H1 (cell line): ENCODE measurements around the gene CLDN6. TPM values are rescaled to one million over a fixed set of nuclear protein-coding genes. Genes with fewer than 3 reads are reported as not detected.

Experiments used
- CTCF ChIA-PET: fragments of 300-600 bp; sonication (Branson Sonifier 250); formaldehyde crosslinking; loops from one replicate; lab custom pipeline; 2021; ENCODE audit not compliant: partially characterized antibody; lab: Charles Lee
- POLR2A ChIA-PET: fragments of 300-600 bp; sonication (Branson Sonifier 250); formaldehyde crosslinking; loops from one replicate; lab custom pipeline; 2021; ENCODE audit warnings: inconsistent platforms; ENCODE audit not compliant: partially characterized antibody; lab: Charles Lee
- DNase-seq, 2 experiments: peaks; one replicate each; pipeline versions ENCODE4 v3.0.0 to v3.0.0-alpha.2; 2010 to 2022; ENCODE audit warnings: low spot score in 2 of 2, low read depth in 1 of 2, mixed read lengths in 1 of 2
- FAIRE-seq: peaks from 2 replicates; lab custom pipeline; 2011; peaks lifted over from hg19 to GRCh38; lab: Jason Lieb, UNC
- H2AFZ ChIP-seq: 2 replicates; pipeline ENCODE4 v1.8.1; 2012; ENCODE audit warnings: low read length, inconsistent platforms
- H2AK5ac ChIP-seq: 2 replicates; pipeline ENCODE4 v1.6.1; 2013; ENCODE audit warnings: low read depth, low read length
- H2BK120ac ChIP-seq: replicated peaks from 2 replicates; pipeline ENCODE3; 2013; ENCODE audit warnings: low read depth, low read length, inconsistent platforms
- H2BK12ac ChIP-seq: 2 replicates; pipeline ENCODE4 v1.6.1; 2013; ENCODE audit warnings: low read depth, low read length
- H2BK15ac ChIP-seq: 2 replicates; pipeline ENCODE4 v1.6.1; 2013; ENCODE audit warnings: low read length
- H2BK20ac ChIP-seq: 2 replicates; pipeline ENCODE4 v1.6.1; 2013; ENCODE audit warnings: low read length
- H2BK5ac ChIP-seq: 2 replicates; pipeline ENCODE4 v1.6.1; 2013; ENCODE audit warnings: low read depth, low read length
- H3K14ac ChIP-seq: 2 replicates; pipeline ENCODE4 v1.6.1; 2013; ENCODE audit warnings: inconsistent platforms; ENCODE audit not compliant: insufficient read length
- H3K18ac ChIP-seq: 2 replicates; pipeline ENCODE4 v1.6.1; 2013; ENCODE audit warnings: low read length; ENCODE audit errors: extremely low read depth
- H3K23ac ChIP-seq: 2 replicates; pipeline ENCODE4 v1.6.1; 2013; ENCODE audit warnings: inconsistent platforms; ENCODE audit not compliant: insufficient read length
- H3K23me2 ChIP-seq: 2 replicates; pipeline ENCODE4 v1.6.1; 2013; ENCODE audit warnings: low read depth, low read length
- H3K27ac ChIP-seq: 2 replicates; pipeline ENCODE4 v1.6.1; 2011; ENCODE audit warnings: low read depth, low read length, inconsistent platforms
- H3K27me3 ChIP-seq, 4 experiments: replicated peaks in 1 of 4; 1 replicate in 1 of 4; 2 replicates in 3 of 4; pipeline versions ENCODE4 v1.6.1 to v1.8.1; 2011 to 2013; ENCODE audit warnings: low read length in 3 of 4, mild to moderate bottlenecking in 3 of 4, inconsistent platforms in 2 of 4, mixed read lengths in 2 of 4, moderate library complexity in 1 of 4; ENCODE audit not compliant: control insufficient read depth in 3 of 4, insufficient read depth in 3 of 4; ENCODE audit errors: extremely low read depth in 1 of 4
- H3K36me3 ChIP-seq, 4 experiments: 2 replicates each; pipeline versions ENCODE4 v1.6.1 to v1.8.1; 2011 to 2013; ENCODE audit warnings: mild to moderate bottlenecking in 4 of 4, low read length in 3 of 4, moderate library complexity in 2 of 4, control low read depth in 1 of 4, inconsistent platforms in 1 of 4; ENCODE audit not compliant: insufficient read depth in 4 of 4, control insufficient read depth in 2 of 4
- H3K4ac ChIP-seq: replicated peaks from 2 replicates; pipeline ENCODE3; 2013; ENCODE audit warnings: low read length, low read depth, mixed read lengths, inconsistent platforms; ENCODE audit not compliant: insufficient read length
- H3K4me1 ChIP-seq, 4 experiments: replicated peaks in 1 of 4; 1 replicate in 1 of 4; 2 replicates in 3 of 4; pipeline versions ENCODE4 v1.6.1 to v1.8.1; 2011 to 2013; ENCODE audit warnings: low read length in 3 of 4, inconsistent platforms in 2 of 4, mixed read lengths in 1 of 4; ENCODE audit not compliant: insufficient read depth in 4 of 4, control insufficient read depth in 3 of 4
- H3K4me2 ChIP-seq, 2 experiments: 2 replicates each; pipeline versions ENCODE4 v1.6.1 to v1.8.1; 2011 to 2013; ENCODE audit warnings: low read depth in 2 of 2, low read length in 2 of 2, control low read depth in 1 of 2, inconsistent platforms in 1 of 2, mild to moderate bottlenecking in 1 of 2; ENCODE audit not compliant: insufficient read depth in 1 of 2
- H3K4me3 ChIP-seq, 4 experiments: fragments of 200-600, 300-600 bp in 1 of 4; sonication (generic), shearing (Covaris generic), sonication (Bioruptor Twin) in 1 of 4; 2 replicates each; pipeline versions ENCODE4 v1.5.1 to v1.8.1; 2011 to 2016; ENCODE audit warnings: low read length in 4 of 4, low read depth in 3 of 4, control low read depth in 2 of 4, inconsistent platforms in 2 of 4, mild to moderate bottlenecking in 2 of 4, mixed read lengths in 1 of 4, moderate library complexity in 1 of 4; ENCODE audit not compliant: insufficient read depth in 2 of 4; ENCODE audit errors: extremely low read depth in 1 of 4
- H3K56ac ChIP-seq: replicated peaks from 2 replicates; pipeline ENCODE3; 2013; ENCODE audit warnings: low read depth, mild to moderate bottlenecking, mixed read lengths, low read length, inconsistent platforms; ENCODE audit not compliant: insufficient read length
- H3K79me1 ChIP-seq: 2 replicates; pipeline ENCODE4 v1.6.1; 2013; ENCODE audit warnings: low read depth, low read length, control low read depth
- H3K79me2 ChIP-seq, 2 experiments: 2 replicates each; pipeline versions ENCODE4 v1.6.1 to v1.8.1; 2012 to 2013; ENCODE audit warnings: low read length in 2 of 2, mild to moderate bottlenecking in 2 of 2, inconsistent platforms in 1 of 2; ENCODE audit not compliant: insufficient read depth in 2 of 2, control insufficient read depth in 1 of 2
- H3K9ac ChIP-seq, 4 experiments: replicated peaks in 1 of 4; 1 replicate in 1 of 4; 2 replicates in 3 of 4; pipeline versions ENCODE4 v1.6.1 to v1.8.1; 2011 to 2013; ENCODE audit warnings: low read depth in 3 of 4, low read length in 3 of 4, control low read depth in 2 of 4, mild to moderate bottlenecking in 2 of 4, moderate library complexity in 2 of 4, inconsistent platforms in 1 of 4; ENCODE audit errors: extremely low read depth in 1 of 4
- H3K9me3 ChIP-seq, 2 experiments: 2 replicates each; pipeline versions ENCODE4 v1.6.1 to v1.8.1; 2012 to 2013; ENCODE audit warnings: mild to moderate bottlenecking in 2 of 2, moderate library complexity in 2 of 2, control low read depth in 1 of 2, inconsistent platforms in 1 of 2, low read depth in 1 of 2, low read length in 1 of 2, mixed read lengths in 1 of 2; ENCODE audit not compliant: insufficient read depth in 2 of 2
- H4K20me1 ChIP-seq, 2 experiments: replicated peaks in 1 of 2; 2 replicates each; pipeline versions ENCODE3 to v1.8.1; 2011 to 2013; ENCODE audit warnings: inconsistent platforms in 2 of 2, low read length in 2 of 2, mild to moderate bottlenecking in 1 of 2; ENCODE audit not compliant: insufficient read depth in 2 of 2, control insufficient read depth in 1 of 2
- H4K5ac ChIP-seq: 2 replicates; pipeline ENCODE4 v1.6.1; 2013; ENCODE audit warnings: low read length, low read depth, mixed read lengths, inconsistent platforms; ENCODE audit not compliant: insufficient read length
- H4K8ac ChIP-seq: 2 replicates; pipeline ENCODE4 v1.8.0; 2013; ENCODE audit warnings: mild to moderate bottlenecking, moderate library complexity, low read length, inconsistent platforms; ENCODE audit not compliant: insufficient read depth; ENCODE audit errors: extremely low read depth
- H4K91ac ChIP-seq: replicated peaks from 2 replicates; pipeline ENCODE3; 2013; ENCODE audit warnings: low read length, mixed read lengths, inconsistent platforms; ENCODE audit not compliant: insufficient read length
- WGBS, 2 experiments: shearing (Covaris generic) in 1 of 2; methylation state at CpG; one replicate each; pipeline versions ENCODE4 v1.1.6 to v1.1.7; 2013 to 2015; ENCODE audit warnings: low lambda C conversion rate in 2 of 2, mixed read lengths in 2 of 2, inconsistent platforms in 1 of 2, low coverage in 1 of 2, missing lambda C conversion rate in 1 of 2; ENCODE audit not compliant: insufficient replicate concordance in 2 of 2, insufficient coverage in 1 of 2, insufficient read length in 1 of 2; ENCODE audit errors: extremely low coverage in 1 of 2, missing lambda C conversion rate in 1 of 2; 5-methylcytosine and 5-hydroxymethylcytosine counted together
- polyA plus RNA-seq, 7 experiments: library from polyadenylated mRNA; depleted of rRNA in 3 of 7; stranded (reverse) in 5 of 7; unstranded in 2 of 7; fragments of >200 nt in 5 of 7; fragments of 200-250 nt in 2 of 7; gene quantifications; 1 replicate in 5 of 7; 2 replicates in 1 of 7; 4 replicates in 1 of 7; pipeline versions ENCODE4 v1.2.1 to v1.2.3, GENCODE V29; 2011 to 2013; ENCODE audit warnings: missing spikeins in 2 of 7, mixed read lengths in 2 of 7
- total RNA-seq: library from RNA; stranded (reverse); fragmentation: NEBNext Ultra II Directional; extraction: Animal tissue kit (Norgen Biotek cat#: 25700); gene quantifications from 2 replicates; pipeline ENCODE4 v1.2.1, GENCODE V29; 2021

Gene CLDN6
- total and polyA plus RNA-seq, 2 of the 8 experiments (the other 6 are each of a cell fraction or from before 2014, with no cell fraction given), result 747 to 1,115 TPM

- DNase-seq (no peak), FAIRE-seq (no peak)
- Histone ChIP-seq H3K79me1 (0 out of 2 replicates have a peak, but pooled peaks cover 2% of the 10 kb centered on the region), H4K20me1 (peaks cover 9 to 24% of the 10 kb centered on the region in 2 experiments), H3K4ac (no peak overlapping the region), H2AFZ (no peak overlapping the region), H3K4me3 (no peak overlapping the region), H3K36me3 (peaks cover 0 to 2% (median 0%) of the 10 kb centered on the region in 4 experiments; a peak in 2 of 8 replicates), H3K9ac (no peak overlapping the region), H3K14ac (no peak overlapping the region), H2BK5ac (no peak overlapping the region), H3K23ac (no peak overlapping the region), H4K8ac (no peak overlapping the region), H3K4me2 (no peak overlapping the region), H3K4me1 (peaks cover 0 to 14% (median 9%) of the 10 kb centered on the region in 4 experiments; a peak in 6 of 7 replicates), H4K5ac (no peak overlapping the region), H3K18ac (no peak overlapping the region), H2BK20ac (no peak overlapping the region), H2BK120ac (no peak overlapping the region), H2BK15ac (no peak overlapping the region), H3K9me3 (no peaks in the 10 kb centered on the region), H3K27me3 (peaks cover 0 to 9% (median 3%) of the 10 kb centered on the region in 4 experiments; a peak in 1 of 7 replicates), H4K91ac (no peak overlapping the region), H2BK12ac (no peak overlapping the region), H3K27ac (no peak overlapping the region), H3K79me2 (no peaks in the 10 kb centered on the region), H3K23me2 (peaks cover 3% of the 10 kb centered on the region; the same call in 1 of the 2 replicates), H2AK5ac (0 out of 2 replicates have a peak overlapping the region, but pooled peaks have one; percentile 16), H3K56ac (no peak overlapping the region)
- WGBS, 2 experiments, result 88% methylated on average over 7 of the region's 7 CpGs; no CpG with 5 or more reads in 1 of the 2 experiments
- POLR2A ChIA-PET, result interaction anchor here (1.2 to 35.7 kb wide), 8 partner anchors 4 to 102 kb away, joined by 3 to 1808 read pairs (median 78); partner anchors contain the start of genes BICDL2, CLDN6, CLDN9 and HCFC1R1
- CTCF ChIA-PET, result interaction anchor here (0.6 to 23.8 kb wide), 23 partner anchors 10 to 147 kb away, joined by 3 to 639 read pairs (median 10); partner anchors contain the start of genes CLDN6, CLDN9, HCFC1R1 and IL32
Measured at GRCh38 chr16:3032624-3033023, 14.6 kb upstream of the CLDN6 start.
